HG02840 (cell line): ENCODE measurements around the gene SLC12A1.
"Not testable (repeated sequence)": the region's sequence is repeated elsewhere in the genome, so short reads cannot be mapped to it uniquely, and the experiment has no call there.

Experiments
- ATAC-seq: cut with Tn5 transposase; IDR thresholded peaks from one replicate; pipeline ENCODE4 v1.9.1; 2021; ENCODE audit warnings: mild to moderate bottlenecking, moderate library complexity, moderate number of reproducible peaks; ENCODE audit not compliant: unreplicated experiment, low FRiP score

Gene SLC12A1

GRCh38 chr15:48300038-48300437, 93.9 kb downstream of the SLC12A1 start:
- ATAC-seq: no peak

- no peak for ATAC-seq
Observed at GRCh38 chr15:48304398-48304797, 98.3 kb downstream of the SLC12A1 start.

GRCh38 chr15:48306639-48307038, 100.5 kb downstream of the SLC12A1 start:
- no peak for ATAC-seq

GRCh38 chr15:48307586-48307985, 101.5 kb downstream of the SLC12A1 start:
- ATAC-seq: no peak

GRCh38 chr15:48309740-48310139, 103.6 kb downstream of the SLC12A1 start:
- no peak for ATAC-seq

GRCh38 chr15:48313216-48313615, 107.1 kb downstream of the SLC12A1 start:
- ATAC-seq: no peak

- ATAC-seq: no peak
Observed at GRCh38 chr15:48315041-48315440, 108.9 kb downstream of the SLC12A1 start.

- no peak for ATAC-seq
Observed at GRCh38 chr15:48317221-48317620, 111.1 kb downstream of the SLC12A1 start.

GRCh38 chr15:48318131-48318530, 112.0 kb downstream of the SLC12A1 start:
- ATAC-seq: no peak

GRCh38 chr15:48323294-48323693, 117.2 kb downstream of the SLC12A1 start:
- ATAC-seq: no peak

- no peak for ATAC-seq
Observed at GRCh38 chr15:48324949-48325348, 118.8 kb downstream of the SLC12A1 start.

GRCh38 chr15:48325400-48325799, 119.3 kb downstream of the SLC12A1 start:
- ATAC-seq: no peak

GRCh38 chr15:48326180-48326579, 120.1 kb downstream of the SLC12A1 start:
- ATAC-seq: not testable (repeated sequence)

- no peak for ATAC-seq
Observed at GRCh38 chr15:48330105-48330785, 124.1 kb downstream of the SLC12A1 start.

- ATAC-seq: peak; percentile 87
Observed at GRCh38 chr15:48330855-48331795, 125.0 kb downstream of the SLC12A1 start, which contains the start of gene DUT. Gene DUT, plus strand, starts transcription at chr15:48331429. Its CDS starts 87 bp downstream, at chr15:48331516.

- ATAC-seq: peak; percentile 42
Observed at GRCh38 chr15:48331796-48332641, 125.9 kb downstream of the SLC12A1 start.

GRCh38 chr15:48332642-48333034, 126.5 kb downstream of the SLC12A1 start:
- no peak for ATAC-seq

GRCh38 chr15:48333540-48333939, 127.4 kb downstream of the SLC12A1 start:
- ATAC-seq: no peak

GRCh38 chr15:48334260-48334659, 128.2 kb downstream of the SLC12A1 start:
- no peak for ATAC-seq

GRCh38 chr15:48336940-48337339, 130.8 kb downstream of the SLC12A1 start:
- ATAC-seq: no peak

GRCh38 chr15:48337607-48338006, 131.5 kb downstream of the SLC12A1 start:
- ATAC-seq: no peak
